Endothelial cell of umbilical vein (primary cell): Measurements from ENCODE around the gene CDX1. TPM values are rescaled to one million over a fixed set of nuclear protein-coding genes. Genes with fewer than 3 reads are reported as not detected.

Experiments used
- BruUV-seq: library from RNA; stranded (reverse); fragments of 400-500 nt; replicated peaks from 2 replicates; lab custom pipeline; 2021; lab: Mats Ljungman, UMichigan
- CTCF ChIA-PET: fragments of 300-600, 350-600 bp; sonication (Branson Sonifier 250); formaldehyde crosslinking; loops from one replicate; lab custom pipeline; 2021; ENCODE audit warnings: antibody characterized with exemption, inconsistent platforms; lab: Charles Lee
- POLR2A ChIA-PET: fragments of 300-600, 350-600 bp; sonication (Branson Sonifier 250); formaldehyde crosslinking; loops from one replicate; lab custom pipeline; 2021; ENCODE audit warnings: antibody characterized with exemption, inconsistent platforms; lab: Charles Lee
- DNase-seq: peaks from one replicate; pipeline ENCODE4 v3.0.0-alpha.2; 2011; ENCODE audit warnings: low read depth, low spot score
- FAIRE-seq: peaks from 2 replicates; lab custom pipeline; 2011; peaks lifted over from hg19 to GRCh38; lab: Jason Lieb, UNC
- H2AFZ ChIP-seq: 2 replicates; pipeline ENCODE4 v1.6.0; 2012; ENCODE audit warnings: low read depth, low read length, control low read depth, inconsistent platforms
- H3K27ac ChIP-seq: 2 replicates; pipeline ENCODE4 v1.5.1; 2011; ENCODE audit warnings: low read depth, mild to moderate bottlenecking, control low read depth, low read length, moderate library complexity; ENCODE audit not compliant: insufficient read depth
- H3K27me3 ChIP-seq, 2 experiments: 2 replicates each; pipeline versions ENCODE4 v1.6.0 to v1.6.1; 2011; ENCODE audit warnings: low read length in 2 of 2, mixed read lengths in 1 of 2; ENCODE audit not compliant: control insufficient read depth in 2 of 2, insufficient read depth in 2 of 2
- H3K36me3 ChIP-seq, 2 experiments: 2 replicates in 1 of 2; 3 replicates in 1 of 2; pipeline ENCODE4 v1.5.1; 2011; ENCODE audit warnings: low read length in 2 of 2, mild to moderate bottlenecking in 1 of 2, moderate library complexity in 1 of 2; ENCODE audit not compliant: control insufficient read depth in 2 of 2, insufficient read depth in 2 of 2; ENCODE audit errors: extremely low read depth in 1 of 2
- H3K4me1 ChIP-seq: 3 replicates; pipeline ENCODE4 v1.5.1; 2011; ENCODE audit warnings: mild to moderate bottlenecking, low read length; ENCODE audit not compliant: control insufficient read depth, insufficient read depth; ENCODE audit errors: extremely low read depth
- H3K4me2 ChIP-seq: 2 replicates; pipeline ENCODE4 v1.6.1; 2011; ENCODE audit warnings: low read length, control low read depth, mixed read lengths; ENCODE audit not compliant: insufficient read depth
- H3K4me3 ChIP-seq, 3 experiments: fragments of 200-600 bp in 1 of 3; sonication (generic), shearing (Covaris generic) in 1 of 3; replicated peaks in 1 of 3; 2 replicates each; pipeline ENCODE4 v1.5.1; 2011 to 2016; ENCODE audit warnings: control low read depth in 3 of 3, low read length in 3 of 3, mild to moderate bottlenecking in 2 of 3, inconsistent platforms in 1 of 3, low read depth in 1 of 3, moderate library complexity in 1 of 3; ENCODE audit not compliant: insufficient read depth in 1 of 3
- H3K79me2 ChIP-seq: 2 replicates; pipeline ENCODE4 v1.6.0; 2012; ENCODE audit warnings: low read length, inconsistent platforms; ENCODE audit not compliant: control insufficient read depth, insufficient read depth
- H3K9ac ChIP-seq: replicated peaks from 2 replicates; pipeline ENCODE3; 2011; ENCODE audit warnings: low read length, control low read depth; ENCODE audit not compliant: insufficient read depth; ENCODE audit errors: extremely low read depth
- H3K9me1 ChIP-seq: replicated peaks from 3 replicates; pipeline ENCODE4 v1.6.0; 2011; ENCODE audit warnings: mild to moderate bottlenecking, low read length; ENCODE audit not compliant: control insufficient read depth, insufficient read depth; ENCODE audit errors: extremely low read depth
- H3K9me3 ChIP-seq: replicated peaks from 2 replicates; pipeline ENCODE4 v1.5.1; 2012; ENCODE audit warnings: low read length, inconsistent platforms; ENCODE audit not compliant: control insufficient read depth, insufficient read depth
- H4K20me1 ChIP-seq: replicated peaks from 2 replicates; pipeline ENCODE3; 2011; ENCODE audit warnings: mild to moderate bottlenecking, low read length; ENCODE audit not compliant: control insufficient read depth, insufficient read depth; ENCODE audit errors: extremely low read depth
- EZH2 ChIP-seq: IDR thresholded peaks from 2 replicates; pipeline ENCODE4 v1.6.1; 2012; ENCODE audit warnings: borderline replicate concordance, low read depth, mild to moderate bottlenecking, moderate library complexity, low read length, inconsistent platforms; ENCODE audit not compliant: severe bottlenecking
- FOS ChIP-seq: IDR thresholded peaks from 2 replicates; pipeline ENCODE4 v1.6.1; 2011; ENCODE audit warnings: mild to moderate bottlenecking, low read length, moderate library complexity, borderline replicate concordance; ENCODE audit not compliant: insufficient read depth
- JUN ChIP-seq: IDR thresholded peaks from 2 replicates; pipeline ENCODE4 v1.6.1; 2011; ENCODE audit warnings: borderline replicate concordance, low read depth; ENCODE audit not compliant: insufficient read length, insufficient read depth
- MYC ChIP-seq: IDR thresholded peaks from one replicate; pipeline ENCODE4 v1.6.1; 2011; ENCODE audit warnings: mild to moderate bottlenecking, low read depth, low read length
- POLR2A ChIP-seq: IDR thresholded peaks from 2 replicates; pipeline ENCODE4 v1.6.1; 2012; ENCODE audit warnings: low read depth, mild to moderate bottlenecking, control low read depth, low read length
- POLR2AphosphoS5 ChIP-seq: IDR thresholded peaks from 2 replicates; pipeline ENCODE4 v1.6.1; 2012; ENCODE audit warnings: low read depth, mild to moderate bottlenecking, control low read depth, low read length, moderate library complexity; ENCODE audit not compliant: insufficient read depth
- dilution Hi-C: fragments of 300-500 bp; cut with MboI; formaldehyde crosslinking; loops from one replicate; pipeline ENCODE4 v1.15.0; 2019; ENCODE audit warnings: low sequenced_read_pairs; ENCODE audit not compliant: extremely low pct_ligation_motif_present
- intact Hi-C: fragments of 100-400 bp; cut with micrococcal nuclease; formaldehyde crosslinking; loops from one replicate; pipeline ENCODE4 v1.10.0; 2022
- polyA plus RNA-seq, 4 experiments: library from polyadenylated mRNA; depleted of rRNA in 3 of 4; stranded (reverse) in 3 of 4; unstranded in 1 of 4; fragments of >200 nt; gene quantifications; 2 replicates each; pipeline versions ENCODE4 v1.2.1 to v1.2.3, GENCODE V29; 2011 to 2012; ENCODE audit warnings: missing spikeins in 1 of 4
- total RNA-seq: library from RNA; stranded (reverse); gene quantifications from 2 replicates; pipeline ENCODE4 v1.2.3, GENCODE V29; 2021
- TF ChIP-seq, protein P1 (sequence below): IDR thresholded peaks from 2 replicates; pipeline ENCODE4 v1.6.1; 2011; ENCODE audit not compliant: insufficient read depth, insufficient read length
- TF ChIP-seq, protein P2 (sequence below), 2 donors: IDR thresholded peaks; 1 replicate in 1 of 2; 2 replicates in 1 of 2; pipeline ENCODE4 v1.5.1; 2011; ENCODE audit warnings: low read length in 2 of 2, mild to moderate bottlenecking in 2 of 2, moderate library complexity in 2 of 2, control low read depth in 1 of 2, inconsistent platforms in 1 of 2, low read depth in 1 of 2; ENCODE audit not compliant: insufficient read depth in 1 of 2; ENCODE audit errors: extremely low read depth in 1 of 2

The CDX1 gene
- total and polyA plus RNA-seq, 2 donors (not counting 3 experiments of a cell fraction or from before 2014, with no cell fraction given) = not detected

GRCh38 chr5:150181766-150182545 is 15.4 kb downstream of the CDX1 start:
- FAIRE-seq = no peak
- no peak overlapping the region for H3K4me3 ChIP-seq
- H3K9ac ChIP-seq = no peak overlapping the region
- CTCF ChIA-PET = interaction anchor here (0.7 to 1.6 kb wide), 3 partner anchors 9 to 51 kb away, joined by 3 to 10 read pairs (median 3); no protein-coding TSS in a partner anchor
- H3K36me3 ChIP-seq = no peaks in the 10 kb centered on the region
- H3K4me1 ChIP-seq = no peaks in the 10 kb centered on the region
- no peak overlapping the region for H3K27ac ChIP-seq
- no peaks in the 10 kb centered on the region for H3K79me2 ChIP-seq
- DNase-seq = no peak
- no peaks in the 10 kb centered on the region for H3K9me1 ChIP-seq
- BruUV-seq = no TSS peak
- H3K27me3 ChIP-seq = peaks cover 7 to 15% of the 10 kb centered on the region in 2 experiments
- H2AFZ ChIP-seq = no peak overlapping the region
- no peaks in the 10 kb centered on the region for H4K20me1 ChIP-seq
- H3K9me3 ChIP-seq = no peaks in the 10 kb centered on the region
- POLR2A ChIA-PET = interaction anchor here (0.6 kb wide), 1 partner anchor 179 kb away, joined by 5 read pairs; no protein-coding TSS in a partner anchor
- intact Hi-C loops = no loop called here
- TF ChIP-seq, protein P1, sequence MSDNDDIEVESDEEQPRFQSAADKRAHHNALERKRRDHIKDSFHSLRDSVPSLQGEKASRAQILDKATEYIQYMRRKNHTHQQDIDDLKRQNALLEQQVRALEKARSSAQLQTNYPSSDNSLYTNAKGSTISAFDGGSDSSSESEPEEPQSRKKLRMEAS = no peak
- TF ChIP-seq POLR2AphosphoS5 (no peak), POLR2A (no peak), MYC (no peak), EZH2 (no peak), FOS (no peak), JUN (no peak)
- TF ChIP-seq, protein P2, sequence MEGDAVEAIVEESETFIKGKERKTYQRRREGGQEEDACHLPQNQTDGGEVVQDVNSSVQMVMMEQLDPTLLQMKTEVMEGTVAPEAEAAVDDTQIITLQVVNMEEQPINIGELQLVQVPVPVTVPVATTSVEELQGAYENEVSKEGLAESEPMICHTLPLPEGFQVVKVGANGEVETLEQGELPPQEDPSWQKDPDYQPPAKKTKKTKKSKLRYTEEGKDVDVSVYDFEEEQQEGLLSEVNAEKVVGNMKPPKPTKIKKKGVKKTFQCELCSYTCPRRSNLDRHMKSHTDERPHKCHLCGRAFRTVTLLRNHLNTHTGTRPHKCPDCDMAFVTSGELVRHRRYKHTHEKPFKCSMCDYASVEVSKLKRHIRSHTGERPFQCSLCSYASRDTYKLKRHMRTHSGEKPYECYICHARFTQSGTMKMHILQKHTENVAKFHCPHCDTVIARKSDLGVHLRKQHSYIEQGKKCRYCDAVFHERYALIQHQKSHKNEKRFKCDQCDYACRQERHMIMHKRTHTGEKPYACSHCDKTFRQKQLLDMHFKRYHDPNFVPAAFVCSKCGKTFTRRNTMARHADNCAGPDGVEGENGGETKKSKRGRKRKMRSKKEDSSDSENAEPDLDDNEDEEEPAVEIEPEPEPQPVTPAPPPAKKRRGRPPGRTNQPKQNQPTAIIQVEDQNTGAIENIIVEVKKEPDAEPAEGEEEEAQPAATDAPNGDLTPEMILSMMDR (IDR thresholded peaks at IDR 0.05; ENCODE audit: extremely low read depth in 1 of 2, insufficient read depth in 1 of 2, low read depth in 1 of 2, low read length in 2 of 2) = no peak
- dilution Hi-C loops = no loop called here
- no peak overlapping the region for H3K4me2 ChIP-seq
